Stimulated activated naive B cell treated with anti-CD40 and anti-IgM and Interleukin-4, amounts not matched to agents 10 μg/mL and 1 μg/mL and 100 μg/mL, for 72 hours (primary cell): ENCODE measurements around the gene FCHSD2.
"Not testable (repeated sequence)": the region's sequence is repeated elsewhere in the genome, so short reads cannot be mapped to it uniquely, and the experiment has no call there.

Experiments used
- ATAC-seq, 2 donors: fragments of 150-1000 bp; cut with Tn5 transposase; replicated peaks; 2 replicates each; pipeline ENCODE4 v1.10.0; 2021; ENCODE audit warnings: moderate library complexity in 1 of 2
- DNase-seq: peaks from one replicate; pipeline ENCODE4 v3.0.0; 2021
- H3K27ac Mint-ChIP-seq: one replicate; pipeline ENCODE4 v1.8.0; 2022; ENCODE audit warnings: mild to moderate bottlenecking, mixed read lengths
- H3K27me3 Mint-ChIP-seq, 2 donors: one replicate each; pipeline ENCODE4 v1.8.0; 2022; ENCODE audit warnings: mixed read lengths in 2 of 2
- H3K36me3 Mint-ChIP-seq, 2 donors: one replicate each; pipeline ENCODE4 v1.8.0; 2022; ENCODE audit warnings: mixed read lengths in 2 of 2, mild to moderate bottlenecking in 1 of 2
- H3K4me1 Mint-ChIP-seq, 2 donors: one replicate each; pipeline ENCODE4 v1.8.0; 2022; ENCODE audit warnings: mixed read lengths in 2 of 2, mild to moderate bottlenecking in 1 of 2
- H3K4me3 Mint-ChIP-seq, 2 donors: one replicate each; pipeline ENCODE4 v1.8.0; 2022; ENCODE audit warnings: mild to moderate bottlenecking in 2 of 2, mixed read lengths in 2 of 2, moderate library complexity in 1 of 2
- H3K9me3 Mint-ChIP-seq, 2 donors: one replicate each; pipeline ENCODE4 v1.8.0; 2022; ENCODE audit warnings: mixed read lengths in 2 of 2, mild to moderate bottlenecking in 1 of 2

The FCHSD2 gene

GRCh38 chr11:73135346-73136284, 6.5 kb downstream of the FCHSD2 start:
- Mint-ChIP-seq H3K27me3 (no peaks in the 10 kb centered on the region), H3K36me3 (peaks cover 38 to 66% of the 10 kb centered on the region in 2 donors), H3K9me3 (no peaks in the 10 kb centered on the region), H3K4me3 (peak overlapping the region in 1 of 2 donors; percentile 39), H3K4me1 (peaks cover 20 to 74% of the 10 kb centered on the region in 2 donors), H3K27ac (peak overlapping the region; percentile 73)
- ATAC-seq = no peak
- DNase-seq = no peak

GRCh38 chr11:73132349-73132748, 9.8 kb downstream of the FCHSD2 start:
- H3K27ac Mint-ChIP-seq = peak overlapping the region; percentile 14
- peaks cover 19 to 75% of the 10 kb centered on the region in 2 donors for H3K4me1 Mint-ChIP-seq
- H3K36me3 Mint-ChIP-seq = peaks cover 32 to 66% of the 10 kb centered on the region in 2 donors
- not testable (repeated sequence) for H3K27me3 Mint-ChIP-seq, DNase-seq, H3K9me3 Mint-ChIP-seq, H3K4me3 Mint-ChIP-seq, ATAC-seq

GRCh38 chr11:73130181-73130580, 11.9 kb downstream of the FCHSD2 start:
- Mint-ChIP-seq H3K27me3 (no peaks in the 10 kb centered on the region), H3K9me3 (peaks cover 2 to 4% of the 10 kb centered on the region in 2 donors), H3K4me1 (peaks cover 20 to 69% of the 10 kb centered on the region in 2 donors), H3K36me3 (peaks cover 33 to 63% of the 10 kb centered on the region in 2 donors), H3K4me3 (no peak overlapping the region), H3K27ac (no peak overlapping the region)
- DNase-seq (no peak), ATAC-seq (peak in 1 of 2 donors; percentile 23)

GRCh38 chr11:73129198-73129597, 12.9 kb downstream of the FCHSD2 start:
- DNase-seq = no peak
- peaks cover 37 to 63% of the 10 kb centered on the region in 2 donors for H3K36me3 Mint-ChIP-seq

GRCh38 chr11:73126804-73127480, 15.2 kb downstream of the FCHSD2 start:
- peaks cover 6 to 11% of the 10 kb centered on the region in 2 donors for H3K9me3 Mint-ChIP-seq
- H3K27me3 Mint-ChIP-seq = no peaks in the 10 kb centered on the region
- peaks cover 21 to 62% of the 10 kb centered on the region in 2 donors for H3K4me1 Mint-ChIP-seq
- no peak overlapping the region for H3K4me3 Mint-ChIP-seq
- ATAC-seq (no peak), DNase-seq (no peak)
- H3K27ac Mint-ChIP-seq = no peak overlapping the region
- H3K36me3 Mint-ChIP-seq = peaks cover 36 to 57% of the 10 kb centered on the region in 2 donors

More at GRCh38 chr11:73129198-73129597, 12.9 kb downstream of the FCHSD2 start:
- peaks cover 18 to 64% of the 10 kb centered on the region in 2 donors for H3K4me1 Mint-ChIP-seq
- H3K4me3 Mint-ChIP-seq = no peak overlapping the region
- H3K27me3 Mint-ChIP-seq = no peaks in the 10 kb centered on the region
- H3K9me3 Mint-ChIP-seq = peaks cover 6 to 11% of the 10 kb centered on the region in 2 donors
- H3K27ac Mint-ChIP-seq = peak overlapping the region; percentile 54
- no peak for ATAC-seq

- H3K36me3 Mint-ChIP-seq = peaks cover 41 to 57% of the 10 kb centered on the region in 2 donors
- no peak for DNase-seq
- H3K9me3 Mint-ChIP-seq = peaks cover 9 to 15% of the 10 kb centered on the region in 2 donors
- peak overlapping the region; percentile 31 for H3K27ac Mint-ChIP-seq
- H3K4me1 Mint-ChIP-seq = peaks cover 24 to 69% of the 10 kb centered on the region in 2 donors
- H3K27me3 Mint-ChIP-seq = no peaks in the 10 kb centered on the region
- H3K4me3 Mint-ChIP-seq = no peak overlapping the region
- ATAC-seq = no peak
Measured at GRCh38 chr11:73124800-73125199, 17.3 kb downstream of the FCHSD2 start.

- ATAC-seq, H3K4me3 Mint-ChIP-seq, H3K27ac Mint-ChIP-seq, DNase-seq, H3K27me3 Mint-ChIP-seq: not testable (repeated sequence)
- Mint-ChIP-seq H3K36me3 (peaks cover 45 to 59% of the 10 kb centered on the region in 2 donors), H3K4me1 (peaks cover 27 to 70% of the 10 kb centered on the region in 2 donors), H3K9me3 (peaks cover 10 to 15% of the 10 kb centered on the region in 2 donors)
Measured at GRCh38 chr11:73123892-73124291, 18.2 kb downstream of the FCHSD2 start.

GRCh38 chr11:73121692-73122091, 20.4 kb downstream of the FCHSD2 start:
- peaks cover 39 to 56% of the 10 kb centered on the region in 2 donors for H3K36me3 Mint-ChIP-seq
- H3K4me1 Mint-ChIP-seq = peaks cover 26 to 72% of the 10 kb centered on the region in 2 donors
- no peak for ATAC-seq
- H3K27ac Mint-ChIP-seq = no peak overlapping the region
- no peak for DNase-seq
- peaks cover 10 to 15% of the 10 kb centered on the region in 2 donors for H3K9me3 Mint-ChIP-seq
- H3K4me3 Mint-ChIP-seq = no peak overlapping the region
- H3K27me3 Mint-ChIP-seq = no peaks in the 10 kb centered on the region

- H3K36me3 Mint-ChIP-seq = peaks cover 46 to 65% of the 10 kb centered on the region in 2 donors
- peaks cover 12 to 14% of the 10 kb centered on the region in 2 donors for H3K9me3 Mint-ChIP-seq
- DNase-seq (no peak), ATAC-seq (no peak)
- no peaks in the 10 kb centered on the region for H3K27me3 Mint-ChIP-seq
- H3K4me3 Mint-ChIP-seq = no peak overlapping the region
- H3K4me1 Mint-ChIP-seq = peaks cover 41 to 68% of the 10 kb centered on the region in 2 donors
- H3K27ac Mint-ChIP-seq = peak overlapping the region; percentile 67
Measured at GRCh38 chr11:73117071-73117470, 25.0 kb downstream of the FCHSD2 start.

- DNase-seq = no peak
- Mint-ChIP-seq H3K36me3 (peaks cover 47 to 66% of the 10 kb centered on the region in 2 donors), H3K4me3 (no peak overlapping the region), H3K4me1 (peaks cover 41 to 70% of the 10 kb centered on the region in 2 donors), H3K9me3 (peaks cover 12 to 15% of the 10 kb centered on the region in 2 donors), H3K27ac (peak overlapping the region; percentile 67), H3K27me3 (no peaks in the 10 kb centered on the region)
- ATAC-seq = no peak
Measured at GRCh38 chr11:73116636-73117035, 25.5 kb downstream of the FCHSD2 start.

GRCh38 chr11:73114835-73115220, 27.3 kb downstream of the FCHSD2 start:
- no peak overlapping the region for H3K4me3 Mint-ChIP-seq
- ATAC-seq (no peak), DNase-seq (no peak)
- H3K4me1 Mint-ChIP-seq = peaks cover 43 to 73% of the 10 kb centered on the region in 2 donors
- peak overlapping the region; percentile 56 for H3K27ac Mint-ChIP-seq
- H3K36me3 Mint-ChIP-seq = peaks cover 51 to 75% of the 10 kb centered on the region in 2 donors
- H3K9me3 Mint-ChIP-seq = peaks cover 19 to 26% of the 10 kb centered on the region in 2 donors
- H3K27me3 Mint-ChIP-seq = no peaks in the 10 kb centered on the region

GRCh38 chr11:73114110-73114834, 27.8 kb downstream of the FCHSD2 start:
- Mint-ChIP-seq H3K36me3 (peaks cover 52 to 79% of the 10 kb centered on the region in 2 donors), H3K9me3 (peaks cover 18 to 26% of the 10 kb centered on the region in 2 donors), H3K27me3 (no peaks in the 10 kb centered on the region), H3K27ac (peak overlapping the region; percentile 77), H3K4me3 (no peak overlapping the region), H3K4me1 (peaks cover 44 to 68% of the 10 kb centered on the region in 2 donors)
- ATAC-seq (no peak), DNase-seq (no peak)

GRCh38 chr11:73113426-73113825, 28.7 kb downstream of the FCHSD2 start:
- H3K9me3 Mint-ChIP-seq = peaks cover 22 to 26% of the 10 kb centered on the region in 2 donors
- ATAC-seq (no peak), DNase-seq (no peak)
- peaks cover 40 to 59% of the 10 kb centered on the region in 2 donors for H3K4me1 Mint-ChIP-seq
- H3K36me3 Mint-ChIP-seq = peaks cover 54 to 82% of the 10 kb centered on the region in 2 donors
- H3K27me3 Mint-ChIP-seq = no peaks in the 10 kb centered on the region
- H3K27ac Mint-ChIP-seq = no peak overlapping the region
- no peak overlapping the region for H3K4me3 Mint-ChIP-seq

- Mint-ChIP-seq H3K27ac (peak overlapping the region; percentile 67), H3K4me3 (no peak overlapping the region), H3K36me3 (peaks cover 41 to 72% of the 10 kb centered on the region in 2 donors), H3K4me1 (peaks cover 33 to 54% of the 10 kb centered on the region in 2 donors), H3K27me3 (no peaks in the 10 kb centered on the region), H3K9me3 (peaks cover 22 to 32% of the 10 kb centered on the region in 2 donors)
- DNase-seq (no peak), ATAC-seq (no peak)
Measured at GRCh38 chr11:73107597-73107996, 34.5 kb downstream of the FCHSD2 start.
